HG03520 (cell line): ENCODE data around the gene SLC19A1.

Experiments used
- ATAC-seq: cut with Tn5 transposase; IDR thresholded peaks from one replicate; pipeline ENCODE4 v1.9.1; 2021; ENCODE audit warnings: mild to moderate bottlenecking, moderate library complexity; ENCODE audit not compliant: unreplicated experiment

The SLC19A1 gene

DNA sequence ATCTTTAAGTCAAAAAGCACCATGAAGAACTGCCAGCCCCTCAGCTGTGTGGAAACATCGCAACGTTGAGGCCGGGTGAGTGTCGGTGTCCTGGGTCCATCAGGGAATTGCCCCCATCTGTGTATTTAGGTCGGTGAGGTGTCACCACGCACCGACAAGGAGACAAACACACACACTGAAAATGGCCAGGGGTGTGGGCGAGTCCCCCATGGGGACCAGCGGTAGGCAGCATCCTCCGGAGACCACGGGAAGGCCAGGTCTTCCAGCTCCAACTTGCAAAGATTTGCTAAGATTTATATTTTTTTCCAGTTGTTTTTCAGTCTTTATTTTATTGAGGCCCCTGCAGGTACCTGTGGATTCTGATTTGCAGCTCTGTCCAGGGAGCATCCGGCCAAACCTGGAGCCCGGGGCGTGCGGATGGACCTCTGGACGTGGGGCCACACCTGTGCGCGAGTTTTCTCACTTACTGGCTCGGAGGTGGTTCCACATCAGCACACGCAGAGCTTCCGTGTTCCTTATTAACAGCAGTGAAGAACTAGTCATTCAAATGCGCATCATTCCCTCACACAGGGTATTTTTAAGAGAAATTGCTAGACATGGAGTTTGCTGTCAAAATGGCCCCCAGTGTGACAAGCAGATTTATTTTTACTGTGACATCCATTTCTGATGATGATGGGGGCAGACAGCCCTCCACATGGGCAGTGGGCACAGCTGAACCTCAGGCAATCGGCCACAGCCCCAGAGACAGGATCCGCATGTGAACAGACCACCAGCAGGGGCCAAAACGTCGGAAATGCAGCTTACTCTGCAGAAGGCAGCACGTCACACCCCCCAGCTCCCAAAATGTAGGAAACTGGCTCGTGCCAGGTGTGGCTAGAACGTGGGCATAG is 17.2 kb upstream of the SLC19A1 start:
- ATAC-seq = no peak

DNA sequence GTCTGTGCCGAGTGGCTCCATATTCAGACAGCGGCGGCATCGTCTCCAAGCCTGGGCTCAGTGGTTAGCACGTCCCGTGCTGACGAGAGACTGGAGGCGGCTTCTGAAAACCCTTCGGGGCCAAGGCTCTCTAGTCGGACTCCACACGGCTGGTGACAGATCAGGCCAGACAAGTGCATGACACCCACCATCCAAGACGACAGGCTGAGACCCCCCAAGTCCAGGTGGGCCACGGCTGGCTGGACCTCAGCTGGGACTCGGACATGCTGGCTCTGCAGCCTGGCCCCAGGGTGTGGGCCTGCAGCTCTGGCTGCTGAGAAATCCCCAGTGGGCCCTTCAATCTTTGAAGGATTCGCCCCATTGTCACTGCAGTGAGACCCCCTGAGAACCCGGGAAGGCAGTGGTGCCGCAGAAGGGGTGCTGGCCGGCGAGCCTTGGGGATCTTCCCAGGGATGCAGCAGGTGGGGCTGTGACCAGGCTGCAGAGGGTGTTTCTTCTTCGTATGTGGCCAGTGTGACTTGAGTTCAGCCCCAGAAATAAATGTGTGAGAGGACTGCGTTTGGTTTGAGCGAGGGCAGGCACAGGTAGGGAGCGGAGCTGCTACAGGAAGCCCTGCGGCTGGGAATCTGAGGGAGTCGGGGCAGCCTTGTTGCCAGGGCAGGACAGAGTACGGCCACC is 15.9 kb upstream of the SLC19A1 start:
- ATAC-seq = no peak

GRCh38 chr21:45557616-45558043 is 15.4 kb upstream of the SLC19A1 start:
- no peak for ATAC-seq

DNA sequence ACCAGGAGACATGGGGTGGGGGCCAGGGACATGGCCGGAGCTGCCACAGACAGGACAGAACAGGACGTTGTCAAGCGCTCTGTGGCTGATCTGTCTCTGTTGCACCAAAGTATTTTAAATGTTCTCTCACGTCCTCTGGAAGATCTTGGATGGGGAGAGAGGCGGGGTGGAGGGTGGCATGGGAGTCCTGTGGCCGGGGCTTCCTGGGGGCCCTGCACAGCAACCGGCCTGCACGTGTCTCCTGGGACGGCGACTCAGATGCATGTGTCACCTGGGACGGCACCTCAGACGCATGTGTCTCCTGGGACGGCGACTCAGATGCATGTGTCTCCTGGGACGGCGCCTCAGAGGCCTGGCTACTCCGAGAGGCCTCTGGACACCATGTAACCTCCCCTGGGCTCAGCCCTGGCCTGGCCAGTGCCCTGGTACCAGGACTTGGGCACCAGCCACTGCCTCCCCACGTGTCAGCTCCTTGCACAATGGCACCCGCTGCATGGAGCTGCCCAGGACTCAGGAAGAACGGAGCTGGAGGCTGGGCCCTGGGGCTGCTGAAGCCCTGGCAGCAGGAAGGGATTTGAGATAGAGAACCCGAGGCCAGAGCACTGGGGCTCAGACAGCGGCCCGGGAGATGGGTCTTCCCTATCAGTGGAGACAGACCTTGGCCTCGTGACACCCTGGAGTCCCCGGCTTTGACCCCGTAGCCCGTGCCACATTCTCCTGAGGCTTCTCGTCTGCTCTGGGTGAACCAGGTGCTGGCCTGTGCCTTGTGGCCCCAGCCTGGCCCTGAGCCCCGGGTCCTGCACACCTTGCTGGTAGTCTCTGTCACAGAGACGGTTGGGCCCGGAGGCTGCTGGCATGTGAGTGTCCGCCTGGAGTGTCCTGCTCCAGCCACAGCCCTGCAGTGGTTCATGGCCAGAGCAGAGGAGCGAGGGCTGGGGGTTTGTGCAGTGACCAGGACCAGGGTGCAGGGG is 14.7 kb upstream of the SLC19A1 start:
- ATAC-seq = no peak

DNA sequence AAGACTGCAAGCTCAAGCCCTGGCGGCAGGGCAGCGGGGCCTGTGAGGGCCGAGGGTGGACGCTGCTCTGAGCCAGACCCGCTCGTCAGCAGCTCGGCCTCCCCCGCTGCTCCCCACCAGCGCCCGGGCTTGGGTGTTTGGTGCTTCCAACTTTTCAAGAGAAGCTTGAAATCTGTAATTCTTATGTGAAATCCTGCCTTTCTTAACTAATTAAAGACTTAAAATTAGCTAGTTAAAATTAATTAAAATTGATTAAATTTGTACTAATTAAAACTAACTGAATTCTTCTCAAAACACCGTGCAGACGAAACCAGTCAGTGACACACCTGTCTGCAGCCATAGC is 14.0 kb upstream of the SLC19A1 start:
- ATAC-seq = no peak

DNA sequence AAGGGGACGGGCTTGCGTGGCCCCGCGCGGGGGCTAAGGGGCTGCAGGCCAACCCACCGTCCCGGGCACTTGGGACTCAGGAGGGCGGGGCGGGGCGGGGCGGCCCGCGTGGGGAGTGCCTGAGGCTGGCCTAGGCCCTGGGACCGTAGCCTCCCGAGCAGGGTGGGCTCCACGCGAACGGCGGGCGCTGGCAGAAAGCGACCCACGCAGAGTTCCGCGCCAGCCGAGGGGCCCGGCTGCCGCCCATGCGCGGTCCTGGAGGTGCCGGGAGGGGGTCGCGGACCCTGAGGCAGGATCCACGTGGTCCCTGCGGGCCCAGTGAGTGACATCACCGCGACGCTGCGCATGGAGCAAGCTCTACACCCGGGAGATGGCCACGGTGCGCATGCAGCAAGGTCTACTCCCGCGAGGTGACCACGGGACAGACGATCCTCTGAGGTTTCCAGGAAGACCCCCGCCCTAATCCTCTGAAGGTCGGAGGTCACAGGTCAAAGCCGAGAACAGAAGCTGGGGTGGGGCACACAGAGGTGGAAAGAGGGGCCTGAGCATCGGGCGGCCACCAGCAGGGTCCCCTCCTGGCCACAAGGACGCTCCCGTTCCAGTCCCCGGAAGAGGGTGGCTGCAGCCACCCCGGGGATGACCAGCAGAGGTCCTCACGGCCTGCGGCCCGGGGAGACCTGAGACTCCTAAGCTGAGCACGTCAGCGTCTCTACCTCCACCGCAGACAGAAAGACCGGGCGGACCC is 13.5 kb upstream of the SLC19A1 start:
- ATAC-seq = peak; percentile 44

DNA sequence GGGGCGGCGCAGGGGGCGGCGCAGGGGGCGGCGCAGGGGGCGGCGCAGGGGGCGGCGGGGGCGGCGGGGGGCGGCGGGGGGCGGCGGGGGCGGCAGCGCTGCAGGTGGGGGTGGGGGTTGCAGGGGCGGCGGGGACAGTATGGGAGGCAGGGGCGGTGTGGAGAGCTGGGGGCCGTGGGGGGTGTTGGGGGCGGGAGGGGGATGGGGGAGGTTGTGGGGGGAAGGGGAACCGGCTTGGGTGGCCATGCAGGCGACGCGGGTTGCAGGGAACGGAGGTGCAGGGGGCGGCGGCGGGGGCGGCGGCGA is 13.0 kb upstream of the SLC19A1 start:
- no peak for ATAC-seq

GRCh38 chr21:45554477-45555175 is 12.4 kb upstream of the SLC19A1 start:
- ATAC-seq = peak; percentile 46

GRCh38 chr21:45552696-45553391 is 10.6 kb upstream of the SLC19A1 start:
- ATAC-seq = no peak

GRCh38 chr21:45551783-45552695 is 9.8 kb upstream of the SLC19A1 start:
- ATAC-seq = no peak

DNA sequence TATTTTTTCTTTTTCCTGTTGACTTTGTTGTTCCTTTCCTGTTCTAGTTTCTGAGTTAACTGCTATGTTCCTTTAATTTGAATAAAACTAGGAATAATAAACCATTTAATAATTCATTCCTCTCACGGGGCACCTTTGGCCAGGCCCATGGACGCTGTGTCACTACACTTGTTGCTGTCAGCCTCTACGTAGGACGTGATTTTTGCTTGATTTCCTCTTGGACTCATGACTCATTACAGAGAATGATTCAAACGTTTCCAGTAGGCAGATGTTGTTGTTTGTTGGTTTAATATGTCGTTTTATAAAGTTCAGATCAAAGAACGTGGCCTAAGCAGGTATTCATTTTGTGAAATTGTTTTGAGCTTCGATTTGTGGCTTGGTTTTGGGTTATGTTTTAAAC is 9.1 kb upstream of the SLC19A1 start:
- ATAC-seq = no peak

GRCh38 chr21:45550522-45551210 is 8.4 kb upstream of the SLC19A1 start:
- no peak for ATAC-seq

DNA sequence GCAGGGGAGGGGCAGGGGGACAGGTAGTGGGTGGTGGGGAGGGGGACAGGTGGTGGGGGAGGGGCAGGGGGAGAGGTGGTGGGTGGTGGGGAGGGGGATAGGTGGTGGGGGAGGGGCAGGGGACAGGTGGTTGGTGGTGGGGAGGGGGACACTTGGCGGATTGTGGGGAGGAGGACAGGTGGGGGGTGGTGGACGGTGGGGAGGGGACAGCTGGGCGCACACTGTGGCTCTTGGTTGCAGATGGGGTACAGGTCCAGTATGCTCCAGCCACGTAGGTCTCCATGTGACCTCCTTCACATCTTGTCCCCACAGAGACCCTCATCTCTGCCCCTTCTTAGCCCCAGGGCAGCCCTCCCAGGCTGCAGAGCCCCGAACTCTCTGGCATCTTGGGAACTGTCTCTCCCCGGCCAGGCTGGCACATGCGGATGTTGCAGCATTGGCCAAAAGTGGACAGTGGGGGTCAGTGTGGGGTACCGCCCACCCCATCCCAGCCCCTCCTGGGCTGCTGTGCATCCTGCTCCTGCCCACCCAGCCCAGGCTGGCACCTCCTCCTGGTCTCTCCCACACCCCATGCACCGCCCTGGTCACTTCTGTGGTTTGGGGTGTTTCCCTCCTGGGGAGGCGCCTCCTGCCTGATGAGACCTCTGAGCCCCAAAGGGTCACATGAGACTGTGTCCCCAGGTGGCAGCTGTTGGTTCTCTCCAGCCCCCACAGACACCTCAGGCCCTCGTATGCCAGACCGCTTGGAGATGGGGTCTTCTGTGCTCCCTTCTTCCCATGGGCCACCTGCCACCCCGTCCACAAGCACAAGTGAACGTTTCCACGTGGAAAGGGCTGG is 7.6 kb upstream of the SLC19A1 start:
- ATAC-seq = no peak

DNA sequence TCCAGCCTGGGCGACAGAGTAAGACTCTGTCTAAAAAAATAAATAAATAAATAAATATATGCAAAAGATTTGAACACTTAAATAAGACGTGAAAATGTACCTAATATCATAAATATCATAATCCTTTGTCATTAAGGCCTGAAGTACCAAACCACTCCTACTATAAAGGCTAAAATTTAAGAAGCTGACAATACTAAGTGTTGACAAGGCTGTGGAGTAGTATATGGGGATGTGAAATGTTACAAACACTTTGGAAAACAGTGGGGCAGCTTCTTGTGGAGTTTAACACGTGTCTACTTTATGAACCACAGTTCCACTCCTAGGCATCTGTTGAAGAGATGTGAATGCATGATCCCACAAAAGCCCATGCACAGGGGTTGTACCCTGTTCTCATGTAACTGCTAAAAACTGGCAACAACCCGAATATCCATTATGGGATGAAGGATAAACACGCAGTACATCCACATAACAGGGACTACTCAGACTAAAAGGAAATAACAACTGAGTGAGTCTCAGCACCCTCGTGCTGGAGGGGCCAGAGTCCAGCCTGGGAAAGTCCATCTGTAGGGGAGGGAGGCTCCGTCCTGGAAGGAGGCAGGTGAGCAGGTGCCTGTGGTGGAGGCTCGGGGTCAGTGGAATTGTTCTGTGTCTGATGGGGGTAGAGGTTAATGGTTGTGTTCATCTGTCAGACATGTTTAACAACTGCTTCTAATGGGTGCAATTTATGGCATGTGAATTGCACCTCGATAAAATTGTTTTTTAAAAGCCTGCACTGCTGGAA is 6.7 kb upstream of the SLC19A1 start:
- no peak for ATAC-seq

DNA sequence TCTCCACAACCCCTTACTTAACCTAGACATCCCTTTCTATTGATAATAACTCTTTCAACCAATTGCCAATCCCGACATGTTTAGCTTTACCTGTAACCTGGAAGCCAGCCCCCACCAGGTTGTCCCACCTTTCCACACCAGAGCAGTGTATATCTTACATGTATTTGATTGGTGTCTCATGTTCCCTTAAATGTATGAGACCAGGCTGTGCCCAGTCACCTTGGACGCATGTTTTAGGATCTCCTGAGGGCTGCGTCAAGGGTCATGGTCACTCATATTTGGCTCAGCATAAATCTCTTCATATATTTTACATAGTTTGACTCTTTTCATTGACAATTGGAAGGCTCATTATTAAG is 5.3 kb upstream of the SLC19A1 start:
- no peak for ATAC-seq
